Measurements from ENCODE around the gene GPD1. TPM values are rescaled to one million over a fixed set of nuclear protein-coding genes. Genes with fewer than 3 reads are reported as not detected.

Gene GPD1
- total RNA-seq, 2 experiments from 2014 or later: 0.16 to 0.20 TPM

- Mint-ChIP-seq H3K27ac (no peak overlapping the region), H3K4me3 (no peak overlapping the region), H3K4me1 (ENCODE audit: low read depth) (peaks cover 4% of the 10 kb centered on the region), H3K9me3 (no peaks in the 10 kb centered on the region), H3K27me3 (no peaks in the 10 kb centered on the region), H3K36me3 (ENCODE audit: low read depth) (peaks cover 2% of the 10 kb centered on the region)
- no peak for ATAC-seq
- DNase-seq: no peak
- ChIA-PET POLR2A (no interaction called here), CTCF (interaction anchor here (0.6 to 22.9 kb wide), 6 partner anchors 12 to 345 kb away, joined by 3 to 299 read pairs (median 54); partner anchors contain the start of gene SMARCD1)
- intact Hi-C loops (cut with micrococcal nuclease): loop anchor here (5.0 kb wide), 1 partner anchor 105 kb away; no protein-coding TSS in a partner anchor
- TF ChIP-seq CTCF (IDR thresholded peaks at IDR 0.05): no peak
These were observed 31.5 kb upstream of the GPD1 start for GRCh38 chr12:50072198-50072907.

- H3K27me3 Mint-ChIP-seq: no peaks in the 10 kb centered on the region
- H3K4me1 Mint-ChIP-seq (ENCODE audit: low read depth): peaks cover 4% of the 10 kb centered on the region
- intact Hi-C loops (cut with micrococcal nuclease): loop anchor here (5.0 kb wide), 1 partner anchor 106 kb away; no protein-coding TSS in a partner anchor
- no peak overlapping the region for H3K4me3 Mint-ChIP-seq
- POLR2A ChIA-PET: interaction anchor here (1.2 kb wide), 1 partner anchor 38 kb away, joined by 4 read pairs; no protein-coding TSS in a partner anchor
- DNase-seq (no peak), ATAC-seq (no peak)
- H3K27ac Mint-ChIP-seq: no peak overlapping the region
- peaks cover 2% of the 10 kb centered on the region for H3K36me3 Mint-ChIP-seq (ENCODE audit: low read depth)
- CTCF ChIA-PET: interaction anchor here (2.0 to 22.9 kb wide), 5 partner anchors 13 to 107 kb away, joined by 8 to 299 read pairs (median 60); partner anchors contain the start of gene SMARCD1
- H3K9me3 Mint-ChIP-seq: no peaks in the 10 kb centered on the region
- TF ChIP-seq CTCF (IDR thresholded peaks at IDR 0.05): no peak
These were observed 30.6 kb upstream of the GPD1 start for GRCh38 chr12:50073206-50073605.

GRCh38 chr12:50073712-50074111, 30.1 kb upstream of the GPD1 start:
- Mint-ChIP-seq H3K27ac (no peak overlapping the region), H3K9me3 (no peaks in the 10 kb centered on the region), H3K4me3 (no peak overlapping the region), H3K36me3 (ENCODE audit: low read depth) (peaks cover 2% of the 10 kb centered on the region), H3K4me1 (ENCODE audit: low read depth) (peaks cover 4% of the 10 kb centered on the region), H3K27me3 (no peaks in the 10 kb centered on the region)
- intact Hi-C loops (cut with micrococcal nuclease): loop anchor here (5.0 kb wide), 1 partner anchor 106 kb away; no protein-coding TSS in a partner anchor
- ChIA-PET CTCF (interaction anchor here (1.3 to 22.9 kb wide), 7 partner anchors 12 to 167 kb away, joined by 3 to 299 read pairs (median 8); partner anchors contain the start of gene SMARCD1), POLR2A (interaction anchor here (1.1 to 1.2 kb wide), 2 partner anchors 22 to 38 kb away, joined by 4 read pairs; no protein-coding TSS in a partner anchor)
- TF ChIP-seq CTCF (IDR thresholded peaks at IDR 0.05): no peak
- DNase-seq (no peak), ATAC-seq (no peak)

GRCh38 chr12:50074936-50075807, 28.6 kb upstream of the GPD1 start:
- POLR2A ChIA-PET: interaction anchor here (0.6 to 1.1 kb wide), 2 partner anchors 21 to 352 kb away, joined by 4 read pairs; no protein-coding TSS in a partner anchor
- Mint-ChIP-seq H3K4me1 (ENCODE audit: low read depth) (peaks cover 4% of the 10 kb centered on the region), H3K36me3 (ENCODE audit: low read depth) (peaks cover 2% of the 10 kb centered on the region), H3K27me3 (no peaks in the 10 kb centered on the region), H3K9me3 (no peaks in the 10 kb centered on the region), H3K27ac (no peak overlapping the region), H3K4me3 (no peak overlapping the region)
- intact Hi-C loops (cut with micrococcal nuclease): loop anchor here (5.0 kb wide), 1 partner anchor 108 kb away; no protein-coding TSS in a partner anchor
- CTCF ChIA-PET: interaction anchor here (0.5 to 22.9 kb wide), 32 partner anchors 9 to 432 kb away, joined by 3 to 299 read pairs (median 4); partner anchors contain the start of genes CERS5, COX14 and SMARCD1
- ATAC-seq (peak; percentile 99), DNase-seq (peak; percentile 86)
- peak; percentile 91 for TF ChIP-seq CTCF (IDR thresholded peaks at IDR 0.05)

All from activated CD8-positive, alpha-beta T cell treated with anti-CD3 and anti-CD28 coated beads for 36 hours (primary cell).